ENCODE data around the gene IPO5.
A peak's percentile ranks its signal among the peaks of the same experiment; 100 is the strongest.

The IPO5 gene

GRCh38 chr13:97944396-97945029, 9.0 kb upstream of the IPO5 start:
- Histone ChIP-seq H3K27me3 (ENCODE audit: insufficient read depth, low read length) (no peaks in the 10 kb centered on the region), H3K14ac (ENCODE audit: low read length) (no peak overlapping the region), H2AFZ (ENCODE audit: insufficient read depth, low read length, poor library complexity) (no peak overlapping the region), H3K4me1 (ENCODE audit: control insufficient read depth in 1 of 2, insufficient read depth in 2 of 2, low read length in 2 of 2) (no peaks in the 10 kb centered on the region), H3K9me3 (ENCODE audit: insufficient read depth, low read depth, low read length) (no peaks in the 10 kb centered on the region), H3K9ac (ENCODE audit: low read length) (no peak overlapping the region), H3K4ac (ENCODE audit: low read depth, low read length) (no peak overlapping the region), H3K4me2 (ENCODE audit: low read length) (no peak overlapping the region), H4K91ac (ENCODE audit: low read depth, low read length) (no peak overlapping the region), H3K79me2 (ENCODE audit: control insufficient read depth, insufficient read depth, low read length, poor library complexity) (no peaks in the 10 kb centered on the region), H3K4me3 (ENCODE audit: low read depth, low read length) (no peak overlapping the region), H2BK5ac (ENCODE audit: low read depth, low read length, poor library complexity) (no peak overlapping the region), H3K36me3 (ENCODE audit: control insufficient read depth in 1 of 2, insufficient read depth in 2 of 2, low read length in 2 of 2) (no peaks in the 10 kb centered on the region), H3K23ac (ENCODE audit: low read length) (no peak overlapping the region), H2BK12ac (ENCODE audit: low read length) (no peak overlapping the region), H4K8ac (ENCODE audit: low read depth, low read length) (no peak overlapping the region), H3K18ac (ENCODE audit: low read length) (no peak overlapping the region), H2BK120ac (ENCODE audit: insufficient read depth, low read length, poor library complexity) (no peak overlapping the region), H3K27ac (ENCODE audit: low read depth, low read length) (no peak overlapping the region), H4K12ac (ENCODE audit: low read depth, low read length) (no peak overlapping the region), H3K79me1 (ENCODE audit: low read length) (no peaks in the 10 kb centered on the region), H2AK5ac (ENCODE audit: low read length) (no peak overlapping the region)
- WGBS (ENCODE audit: extremely low coverage, insufficient coverage, insufficient read length), result no CpG with 5 or more reads among the region's 5 CpGs
- DNase-seq, result no peak

GRCh38 chr13:97945342-97945741, 8.1 kb upstream of the IPO5 start:
- no peaks in the 10 kb centered on the region for H3K79me2 ChIP-seq (ENCODE audit: control insufficient read depth, insufficient read depth, low read length, poor library complexity)
- peak in 1 of 2 donors; percentile 14 for DNase-seq
- no peak overlapping the region for H3K14ac ChIP-seq (ENCODE audit: low read length)
- no peak overlapping the region for H3K4ac ChIP-seq (ENCODE audit: low read depth, low read length)
- H3K4me2 ChIP-seq (ENCODE audit: low read length), result no peak overlapping the region
- no peak overlapping the region for H3K4me3 ChIP-seq (ENCODE audit: low read depth, low read length)
- H4K91ac ChIP-seq (ENCODE audit: low read depth, low read length), result no peak overlapping the region
- no peak overlapping the region for H2AK5ac ChIP-seq (ENCODE audit: low read length)
- no peaks in the 10 kb centered on the region for H3K36me3 ChIP-seq (ENCODE audit: control insufficient read depth in 1 of 2, insufficient read depth in 2 of 2, low read length in 2 of 2)
- no peak overlapping the region for H4K12ac ChIP-seq (ENCODE audit: low read depth, low read length)
- H3K9ac ChIP-seq (ENCODE audit: low read length), result no peak overlapping the region
- no peaks in the 10 kb centered on the region for H3K27me3 ChIP-seq (ENCODE audit: insufficient read depth, low read length)
- no peak overlapping the region for H2BK120ac ChIP-seq (ENCODE audit: insufficient read depth, low read length, poor library complexity)
- H2BK5ac ChIP-seq (ENCODE audit: low read depth, low read length, poor library complexity), result no peak overlapping the region
- H3K4me1 ChIP-seq (ENCODE audit: control insufficient read depth in 1 of 2, insufficient read depth in 2 of 2, low read length in 2 of 2), result no peaks in the 10 kb centered on the region
- no peak overlapping the region for H3K27ac ChIP-seq (ENCODE audit: low read depth, low read length)
- H2BK12ac ChIP-seq (ENCODE audit: low read length), result no peak overlapping the region
- no peak overlapping the region for H3K23ac ChIP-seq (ENCODE audit: low read length)
- H4K8ac ChIP-seq (ENCODE audit: low read depth, low read length), result no peak overlapping the region
- H2AFZ ChIP-seq (ENCODE audit: insufficient read depth, low read length, poor library complexity), result no peak overlapping the region
- H3K18ac ChIP-seq (ENCODE audit: low read length), result no peak overlapping the region
- no peaks in the 10 kb centered on the region for H3K79me1 ChIP-seq (ENCODE audit: low read length)
- H3K9me3 ChIP-seq (ENCODE audit: insufficient read depth, low read depth, low read length), result no peaks in the 10 kb centered on the region

- H4K12ac ChIP-seq (ENCODE audit: low read depth, low read length), result no peak overlapping the region
Observed at GRCh38 chr13:97945792-97946419, 7.6 kb upstream of the IPO5 start.

GRCh38 chr13:97946951-97947588, 6.4 kb upstream of the IPO5 start:
- Histone ChIP-seq H2AFZ (ENCODE audit: insufficient read depth, low read length, poor library complexity) (no peak overlapping the region), H3K14ac (ENCODE audit: low read length) (no peak overlapping the region), H3K27ac (ENCODE audit: low read depth, low read length) (no peak overlapping the region), H4K91ac (ENCODE audit: low read depth, low read length) (no peak overlapping the region), H3K18ac (ENCODE audit: low read length) (no peak overlapping the region), H3K4me3 (ENCODE audit: low read depth, low read length) (no peak overlapping the region), H3K9ac (ENCODE audit: low read length) (no peak overlapping the region), H2AK5ac (ENCODE audit: low read length) (no peak overlapping the region), H3K79me2 (ENCODE audit: control insufficient read depth, insufficient read depth, low read length, poor library complexity) (no peaks in the 10 kb centered on the region), H4K12ac (ENCODE audit: low read depth, low read length) (no peak overlapping the region), H3K4me1 (ENCODE audit: control insufficient read depth in 1 of 2, insufficient read depth in 2 of 2, low read length in 2 of 2) (no peaks in the 10 kb centered on the region), H2BK5ac (ENCODE audit: low read depth, low read length, poor library complexity) (no peak overlapping the region), H4K8ac (ENCODE audit: low read depth, low read length) (no peak overlapping the region), H3K36me3 (ENCODE audit: control insufficient read depth in 1 of 2, insufficient read depth in 2 of 2, low read length in 2 of 2) (no peaks in the 10 kb centered on the region), H3K79me1 (ENCODE audit: low read length) (no peaks in the 10 kb centered on the region), H3K4ac (ENCODE audit: low read depth, low read length) (no peak overlapping the region), H3K9me3 (ENCODE audit: insufficient read depth, low read depth, low read length) (no peaks in the 10 kb centered on the region), H3K27me3 (ENCODE audit: insufficient read depth, low read length) (no peaks in the 10 kb centered on the region), H2BK12ac (ENCODE audit: low read length) (no peak overlapping the region), H2BK120ac (ENCODE audit: insufficient read depth, low read length, poor library complexity) (no peak overlapping the region), H3K23ac (ENCODE audit: low read length) (no peak overlapping the region), H3K4me2 (ENCODE audit: low read length) (no peak overlapping the region)
- DNase-seq, result peak; percentile 60 to 73
- WGBS (ENCODE audit: extremely low coverage, insufficient coverage, insufficient read length), result no CpG with 5 or more reads among the region's 3 CpGs

More at GRCh38 chr13:97945792-97946419, 7.6 kb upstream of the IPO5 start:
- H3K14ac ChIP-seq (ENCODE audit: low read length), result no peak overlapping the region
- no peak overlapping the region for H4K8ac ChIP-seq (ENCODE audit: low read depth, low read length)
- no peak overlapping the region for H3K4me2 ChIP-seq (ENCODE audit: low read length)
- H2AK5ac ChIP-seq (ENCODE audit: low read length), result no peak overlapping the region
- H3K27ac ChIP-seq (ENCODE audit: low read depth, low read length), result no peak overlapping the region
- H3K9ac ChIP-seq (ENCODE audit: low read length), result no peak overlapping the region
- H3K27me3 ChIP-seq (ENCODE audit: insufficient read depth, low read length), result no peaks in the 10 kb centered on the region
- H3K36me3 ChIP-seq (ENCODE audit: control insufficient read depth in 1 of 2, insufficient read depth in 2 of 2, low read length in 2 of 2), result no peaks in the 10 kb centered on the region
- no peak overlapping the region for H3K18ac ChIP-seq (ENCODE audit: low read length)
- no peak overlapping the region for H3K4ac ChIP-seq (ENCODE audit: low read depth, low read length)
- H3K9me3 ChIP-seq (ENCODE audit: insufficient read depth, low read depth, low read length), result no peaks in the 10 kb centered on the region
- H2AFZ ChIP-seq (ENCODE audit: insufficient read depth, low read length, poor library complexity), result no peak overlapping the region
- H2BK12ac ChIP-seq (ENCODE audit: low read length), result no peak overlapping the region
- H2BK120ac ChIP-seq (ENCODE audit: insufficient read depth, low read length, poor library complexity), result no peak overlapping the region
- DNase-seq, result no peak
- H3K79me1 ChIP-seq (ENCODE audit: low read length), result no peaks in the 10 kb centered on the region
- no peaks in the 10 kb centered on the region for H3K79me2 ChIP-seq (ENCODE audit: control insufficient read depth, insufficient read depth, low read length, poor library complexity)
- H4K91ac ChIP-seq (ENCODE audit: low read depth, low read length), result no peak overlapping the region
- no peak overlapping the region for H3K23ac ChIP-seq (ENCODE audit: low read length)
- no peak overlapping the region for H3K4me3 ChIP-seq (ENCODE audit: low read depth, low read length)
- no peaks in the 10 kb centered on the region for H3K4me1 ChIP-seq (ENCODE audit: control insufficient read depth in 1 of 2, insufficient read depth in 2 of 2, low read length in 2 of 2)
- H2BK5ac ChIP-seq (ENCODE audit: low read depth, low read length, poor library complexity), result no peak overlapping the region
- no CpG with 5 or more reads among the region's 5 CpGs for WGBS (ENCODE audit: extremely low coverage, insufficient coverage, insufficient read length)
